ENCODE results near the gene LITAF. TPM values are rescaled to one million over a fixed set of nuclear protein-coding genes. Genes with fewer than 3 reads are reported as not detected.

LITAF gene
- total RNA-seq, 1 experiment from 2014 or later: 244 TPM

DNA sequence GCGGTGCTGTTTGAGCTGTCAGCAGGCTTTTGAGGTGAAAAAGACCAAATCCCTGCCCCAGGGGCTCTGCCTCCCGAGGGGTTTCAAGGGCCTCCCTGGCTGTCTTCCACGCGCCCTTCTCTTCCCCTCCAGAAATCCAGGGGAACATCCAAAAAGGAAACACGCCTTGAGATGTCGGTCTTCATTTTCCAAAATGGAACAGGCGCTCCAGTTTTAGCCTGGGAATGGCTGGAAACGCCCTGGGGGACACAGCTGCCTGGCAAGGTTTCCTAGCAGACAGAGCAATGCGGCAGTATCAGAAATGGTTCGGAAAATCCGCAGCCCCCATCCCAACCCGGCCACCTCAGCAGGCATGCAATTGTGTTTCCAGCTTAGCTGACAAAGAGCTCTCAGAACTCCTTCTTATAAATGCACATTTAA is 16.6 kb upstream of the LITAF start:
- H3K4me2 ChIP-seq: no peak overlapping the region
- no peaks in the 10 kb centered on the region for H3K27me3 ChIP-seq (ENCODE audit: insufficient read depth, low read depth)
- no peaks in the 10 kb centered on the region for H3K9me2 ChIP-seq (ENCODE audit: insufficient read depth)
- no peak for DNase-seq
- no peaks in the 10 kb centered on the region for H3K9me3 ChIP-seq (ENCODE audit: insufficient read depth, low read depth)
- POLR2A ChIA-PET (ENCODE audit: unreplicated experiment): no interaction called here
- no peak overlapping the region for H3K4me3 ChIP-seq
- CTCF ChIA-PET: interaction anchor here (0.6 kb wide), 1 partner anchor 72 kb away, joined by 8 read pairs; no protein-coding TSS in a partner anchor
- peaks cover 9% of the 10 kb centered on the region; the same call in 1 of the 2 replicates for H3F3A ChIP-seq (ENCODE audit: insufficient read depth, low read depth)
- H4K20me1 ChIP-seq (ENCODE audit: insufficient read depth): no peaks in the 10 kb centered on the region
- intact Hi-C loops (cut with micrococcal nuclease; ENCODE audit: unreplicated experiment): no loop called here
- TF ChIP-seq, protein P1, sequence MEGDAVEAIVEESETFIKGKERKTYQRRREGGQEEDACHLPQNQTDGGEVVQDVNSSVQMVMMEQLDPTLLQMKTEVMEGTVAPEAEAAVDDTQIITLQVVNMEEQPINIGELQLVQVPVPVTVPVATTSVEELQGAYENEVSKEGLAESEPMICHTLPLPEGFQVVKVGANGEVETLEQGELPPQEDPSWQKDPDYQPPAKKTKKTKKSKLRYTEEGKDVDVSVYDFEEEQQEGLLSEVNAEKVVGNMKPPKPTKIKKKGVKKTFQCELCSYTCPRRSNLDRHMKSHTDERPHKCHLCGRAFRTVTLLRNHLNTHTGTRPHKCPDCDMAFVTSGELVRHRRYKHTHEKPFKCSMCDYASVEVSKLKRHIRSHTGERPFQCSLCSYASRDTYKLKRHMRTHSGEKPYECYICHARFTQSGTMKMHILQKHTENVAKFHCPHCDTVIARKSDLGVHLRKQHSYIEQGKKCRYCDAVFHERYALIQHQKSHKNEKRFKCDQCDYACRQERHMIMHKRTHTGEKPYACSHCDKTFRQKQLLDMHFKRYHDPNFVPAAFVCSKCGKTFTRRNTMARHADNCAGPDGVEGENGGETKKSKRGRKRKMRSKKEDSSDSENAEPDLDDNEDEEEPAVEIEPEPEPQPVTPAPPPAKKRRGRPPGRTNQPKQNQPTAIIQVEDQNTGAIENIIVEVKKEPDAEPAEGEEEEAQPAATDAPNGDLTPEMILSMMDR (conservative IDR thresholded peaks at IDR 0.05): no peak
- TF ChIP-seq EZH2 (IDR thresholded peaks at IDR 0.05; ENCODE audit: low read depth): no peak
- H3K79me2 ChIP-seq (ENCODE audit: low read depth): no peaks in the 10 kb centered on the region
- no peak overlapping the region for H3K27ac ChIP-seq
- no TSS peak for BruUV-seq (replicated peaks)
- peaks cover 9% of the 10 kb centered on the region; the same call in 1 of the 2 replicates for H3K4me1 ChIP-seq (replicated peaks; ENCODE audit: insufficient read depth)
- no peaks in the 10 kb centered on the region for H3K36me3 ChIP-seq (ENCODE audit: low read depth)
- no peak overlapping the region for H2AFZ ChIP-seq

DNA sequence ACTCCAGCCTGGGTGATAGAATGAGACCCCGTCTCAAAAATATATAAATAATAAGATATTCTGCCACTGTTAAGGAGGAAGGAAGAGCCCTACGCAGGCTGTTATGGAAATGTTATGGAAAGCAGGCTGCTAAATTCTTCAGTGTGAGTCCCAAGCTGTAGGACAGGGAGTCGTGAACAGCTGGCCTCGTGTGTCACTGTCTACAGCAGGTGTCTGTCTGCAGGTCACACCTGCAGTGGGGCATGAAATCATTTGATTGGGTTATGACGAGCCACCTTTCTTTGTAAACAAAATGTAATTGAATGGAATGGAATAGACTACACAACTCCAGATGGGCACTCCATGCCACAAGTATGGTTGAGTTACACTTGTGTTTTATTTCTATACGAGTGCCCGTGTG is 15.6 kb upstream of the LITAF start:
- intact Hi-C loops (cut with micrococcal nuclease; ENCODE audit: unreplicated experiment): no loop called here
- DNase-seq: no peak
- ChIA-PET POLR2A (ENCODE audit: unreplicated experiment) (no interaction called here), CTCF (no interaction called here)
- Histone ChIP-seq H4K20me1 (ENCODE audit: insufficient read depth) (no peaks in the 10 kb centered on the region), H3K9me2 (ENCODE audit: insufficient read depth) (no peaks in the 10 kb centered on the region), H2AFZ (no peak overlapping the region), H3K27ac (no peak overlapping the region), H3K4me1 (replicated peaks; ENCODE audit: insufficient read depth) (peaks cover 11% of the 10 kb centered on the region), H3K36me3 (ENCODE audit: low read depth) (no peaks in the 10 kb centered on the region), H3K4me3 (no peak overlapping the region), H3F3A (ENCODE audit: insufficient read depth, low read depth) (peaks cover 10% of the 10 kb centered on the region), H3K27me3 (ENCODE audit: insufficient read depth, low read depth) (no peaks in the 10 kb centered on the region), H3K9me3 (ENCODE audit: insufficient read depth, low read depth) (no peaks in the 10 kb centered on the region), H3K79me2 (ENCODE audit: low read depth) (no peaks in the 10 kb centered on the region), H3K4me2 (no peak overlapping the region)
- no peak for TF ChIP-seq EZH2 (IDR thresholded peaks at IDR 0.05; ENCODE audit: low read depth)
- TF ChIP-seq, protein P1 (conservative IDR thresholded peaks at IDR 0.05): no peak
- BruUV-seq (replicated peaks): no TSS peak

DNA sequence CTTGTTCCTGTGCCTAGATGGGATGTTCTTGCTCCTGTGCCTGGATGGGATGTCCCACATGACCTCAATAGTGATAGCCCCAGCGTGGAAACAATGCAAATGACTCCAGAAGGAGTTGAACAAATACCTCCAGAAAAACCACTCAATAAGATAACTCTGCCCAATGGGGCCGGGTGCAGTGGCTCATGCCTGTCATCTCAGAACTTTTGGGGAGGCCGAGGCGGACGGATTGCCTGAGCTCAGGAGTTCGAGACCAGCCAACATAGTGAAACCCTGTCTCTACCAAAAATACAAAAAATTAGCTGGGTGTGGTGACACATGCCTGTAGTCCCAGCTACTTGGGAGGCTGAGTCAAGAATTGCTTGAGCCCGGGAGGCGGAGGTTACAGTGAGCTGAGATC is 15.2 kb upstream of the LITAF start:
- BruUV-seq (replicated peaks): no TSS peak
- ChIA-PET POLR2A (ENCODE audit: unreplicated experiment) (no interaction called here), CTCF (no interaction called here)
- no peak for DNase-seq
- H3F3A ChIP-seq (ENCODE audit: insufficient read depth, low read depth): peaks cover 14% of the 10 kb centered on the region
- H3K36me3 ChIP-seq (ENCODE audit: low read depth): no peaks in the 10 kb centered on the region
- no peak overlapping the region for H3K4me2 ChIP-seq
- no peak overlapping the region; the same call in 1 of the 2 replicates for H2AFZ ChIP-seq
- no peaks in the 10 kb centered on the region for H3K79me2 ChIP-seq (ENCODE audit: low read depth)
- H3K27me3 ChIP-seq (ENCODE audit: insufficient read depth, low read depth): no peaks in the 10 kb centered on the region
- intact Hi-C loops (cut with micrococcal nuclease; ENCODE audit: unreplicated experiment): no loop called here
- peaks cover 15% of the 10 kb centered on the region for H3K4me1 ChIP-seq (replicated peaks; ENCODE audit: insufficient read depth)
- no peak for TF ChIP-seq EZH2 (IDR thresholded peaks at IDR 0.05; ENCODE audit: low read depth)
- TF ChIP-seq, protein P1 (conservative IDR thresholded peaks at IDR 0.05): no peak
- no peak overlapping the region for H3K4me3 ChIP-seq
- no peaks in the 10 kb centered on the region for H3K9me3 ChIP-seq (ENCODE audit: insufficient read depth, low read depth)
- H3K27ac ChIP-seq: no peak overlapping the region
- no peaks in the 10 kb centered on the region for H3K9me2 ChIP-seq (ENCODE audit: insufficient read depth)
- no peaks in the 10 kb centered on the region for H4K20me1 ChIP-seq (ENCODE audit: insufficient read depth)
